H9 (cell line): ENCODE results near the gene CLK3. TPM values are rescaled to one million over a fixed set of nuclear protein-coding genes. Genes with fewer than 3 reads are reported as not detected.

Source experiments
- DNase-seq: peaks from one replicate; pipeline ENCODE4 v3.0.0-alpha.2; 2017
- H2AFZ ChIP-seq: one replicate; pipeline ENCODE4 v1.6.1; 2013; ENCODE audit warnings: mild to moderate bottlenecking, low read length, control low read depth, moderate library complexity
- H2AK5ac ChIP-seq: 2 replicates; pipeline ENCODE4 v1.6.1; 2013; ENCODE audit warnings: low read length, control low read depth, mixed read lengths; ENCODE audit not compliant: insufficient read length
- H2BK120ac ChIP-seq: one replicate; pipeline ENCODE4 v1.6.1; 2013; ENCODE audit warnings: low read depth, mild to moderate bottlenecking, low read length, control low read depth, inconsistent platforms; ENCODE audit not compliant: poor library complexity, severe bottlenecking
- H2BK12ac ChIP-seq: 2 replicates; pipeline ENCODE4 v1.6.1; 2013; ENCODE audit warnings: low read length, control low read depth, mixed read lengths, low read depth; ENCODE audit not compliant: insufficient read length
- H2BK15ac ChIP-seq: 2 replicates; pipeline ENCODE4 v1.6.1; 2013; ENCODE audit warnings: low read depth, low read length, control low read depth
- H2BK20ac ChIP-seq: one replicate; pipeline ENCODE4 v1.6.1; 2013; ENCODE audit warnings: low read depth, mild to moderate bottlenecking, low read length, control low read depth, inconsistent platforms; ENCODE audit not compliant: poor library complexity, severe bottlenecking
- H2BK5ac ChIP-seq: 2 replicates; pipeline ENCODE4 v1.6.1; 2013; ENCODE audit warnings: low read length, control low read depth, mixed read lengths; ENCODE audit not compliant: insufficient read length
- H3K14ac ChIP-seq: 2 replicates; pipeline ENCODE4 v1.6.1; 2013; ENCODE audit warnings: low read length, control low read depth; ENCODE audit not compliant: insufficient read depth
- H3K18ac ChIP-seq: 2 replicates; pipeline ENCODE4 v1.6.1; 2013; ENCODE audit warnings: low read depth, mild to moderate bottlenecking, mixed read lengths, low read length, control low read depth; ENCODE audit not compliant: insufficient read length
- H3K23ac ChIP-seq: 2 replicates; pipeline ENCODE4 v1.6.1; 2013; ENCODE audit warnings: low read length, control low read depth, mixed read lengths, low read depth; ENCODE audit not compliant: insufficient read length
- H3K23me2 ChIP-seq: 2 replicates; pipeline ENCODE4 v1.6.1; 2013; ENCODE audit warnings: low read depth, mild to moderate bottlenecking, mixed read lengths, low read length, control low read depth; ENCODE audit not compliant: insufficient read length, poor library complexity, severe bottlenecking
- H3K27ac ChIP-seq: 2 replicates; pipeline ENCODE4 v1.5.1; 2013; ENCODE audit warnings: low read length, control low read depth, mixed read lengths, low read depth; ENCODE audit not compliant: insufficient read length
- H3K27me3 ChIP-seq: 2 replicates; pipeline ENCODE4 v1.6.1; 2013; ENCODE audit warnings: low read length, control low read depth, inconsistent platforms; ENCODE audit not compliant: insufficient read depth
- H3K4ac ChIP-seq: 2 replicates; pipeline ENCODE4 v1.6.1; 2013; ENCODE audit warnings: low read depth, mild to moderate bottlenecking, control low read depth, inconsistent platforms, low read length, moderate library complexity
- H3K4me1 ChIP-seq: 2 replicates; pipeline ENCODE4 v1.6.1; 2013; ENCODE audit warnings: low read length, control low read depth, inconsistent platforms; ENCODE audit not compliant: insufficient read depth
- H3K4me2 ChIP-seq: 2 replicates; pipeline ENCODE4 v1.6.1; 2013; ENCODE audit warnings: low read length, control low read depth, mixed read lengths; ENCODE audit not compliant: insufficient read length, insufficient read depth
- H3K56ac ChIP-seq: 2 replicates; pipeline ENCODE4 v1.6.1; 2013; ENCODE audit warnings: low read depth, mild to moderate bottlenecking, mixed read lengths, low read length, control low read depth; ENCODE audit not compliant: insufficient read length
- H3K79me1 ChIP-seq: 2 replicates; pipeline ENCODE4 v1.6.1; 2013; ENCODE audit warnings: low read depth, mild to moderate bottlenecking, moderate library complexity, low read length, control low read depth, inconsistent platforms; ENCODE audit not compliant: insufficient read depth, poor library complexity, severe bottlenecking
- H3K79me2 ChIP-seq: 2 replicates; pipeline ENCODE4 v1.6.1; 2013; ENCODE audit warnings: low read length, control low read depth, inconsistent platforms; ENCODE audit not compliant: insufficient read depth
- H3K9ac ChIP-seq: 2 replicates; pipeline ENCODE4 v1.6.1; 2013; ENCODE audit warnings: low read length, control low read depth, mixed read lengths; ENCODE audit not compliant: insufficient read length; ENCODE audit errors: extremely low read depth
- H3K9me3 ChIP-seq: one replicate; pipeline ENCODE4 v1.6.1; 2013; ENCODE audit warnings: low read depth, low read length, inconsistent platforms; ENCODE audit not compliant: control insufficient read depth
- H3T11ph ChIP-seq: one replicate; pipeline ENCODE4 v1.6.1; 2013; ENCODE audit warnings: mild to moderate bottlenecking, low read length, control low read depth, inconsistent platforms
- H4K20me1 ChIP-seq: one replicate; pipeline ENCODE4 v1.6.1; 2013; ENCODE audit not compliant: control insufficient read depth, insufficient read length, insufficient read depth
- H4K5ac ChIP-seq: 2 replicates; pipeline ENCODE4 v1.6.1; 2013; ENCODE audit warnings: low read depth, mild to moderate bottlenecking, mixed read lengths, low read length, control low read depth; ENCODE audit not compliant: insufficient read length
- H4K8ac ChIP-seq: replicated peaks from 2 replicates; pipeline ENCODE4 v1.6.1; 2013; ENCODE audit warnings: low read length, control low read depth, mixed read lengths, low read depth; ENCODE audit not compliant: insufficient read length
- H4K91ac ChIP-seq: 2 replicates; pipeline ENCODE4 v1.6.1; 2013; ENCODE audit warnings: low read depth, mild to moderate bottlenecking, moderate library complexity, mixed read lengths, low read length, control low read depth; ENCODE audit not compliant: insufficient read length
- H3K27ac Mint-ChIP-seq, 3 experiments: 2 replicates in 2 of 3; 3 replicates in 1 of 3; pipeline ENCODE4 v1.8.0; 2020 to 2021; ENCODE audit warnings: mixed read lengths in 3 of 3, mild to moderate bottlenecking in 1 of 3, moderate library complexity in 1 of 3
- H3K27me3 Mint-ChIP-seq: 2 replicates; pipeline ENCODE4 v1.8.0; 2021; ENCODE audit warnings: low read depth, mild to moderate bottlenecking, moderate library complexity, mixed read lengths
- H3K36me3 Mint-ChIP-seq, 3 experiments: 2 replicates in 2 of 3; 3 replicates in 1 of 3; pipeline ENCODE4 v1.8.0; 2020 to 2021; ENCODE audit warnings: low read depth in 3 of 3, mixed read lengths in 3 of 3; ENCODE audit not compliant: insufficient read depth in 1 of 3
- H3K4me1 Mint-ChIP-seq, 2 experiments: 2 replicates each; pipeline ENCODE4 v1.8.0; 2020; ENCODE audit warnings: mixed read lengths in 2 of 2
- H3K4me3 Mint-ChIP-seq, 2 experiments: 2 replicates in 1 of 2; 3 replicates in 1 of 2; pipeline ENCODE4 v1.8.0; 2020 to 2021; ENCODE audit warnings: mild to moderate bottlenecking in 2 of 2, mixed read lengths in 2 of 2, moderate library complexity in 1 of 2
- H3K9me3 Mint-ChIP-seq, 2 experiments: 2 replicates in 1 of 2; 3 replicates in 1 of 2; pipeline ENCODE4 v1.8.0; 2020; ENCODE audit warnings: mild to moderate bottlenecking in 2 of 2, mixed read lengths in 2 of 2, moderate library complexity in 1 of 2
- WGBS: extraction: QIAGEN DNeasy Blood & Tissue Kit; methylation state at CpG from one replicate; pipeline ENCODE4 v1.1.7; 2013; ENCODE audit warnings: missing lambda C conversion rate, low lambda C conversion rate, mixed read lengths; ENCODE audit not compliant: insufficient read length; ENCODE audit errors: extremely low coverage; 5-methylcytosine and 5-hydroxymethylcytosine counted together
- total RNA-seq: library from RNA; stranded (reverse); gene quantifications from 2 replicates; pipeline ENCODE4 v1.2.1, GENCODE V29; 2021
- TF ChIP-seq, protein P1 (sequence below): fragments of 200-600 bp; sonication (generic); conservative IDR thresholded peaks from 3 replicates; pipeline ENCODE4 v1.8.0; 2021; ENCODE audit warnings: antibody characterized with exemption, mild to moderate bottlenecking

The CLK3 gene
- total RNA-seq, 1 experiment from 2014 or later = 40.8 TPM

DNA sequence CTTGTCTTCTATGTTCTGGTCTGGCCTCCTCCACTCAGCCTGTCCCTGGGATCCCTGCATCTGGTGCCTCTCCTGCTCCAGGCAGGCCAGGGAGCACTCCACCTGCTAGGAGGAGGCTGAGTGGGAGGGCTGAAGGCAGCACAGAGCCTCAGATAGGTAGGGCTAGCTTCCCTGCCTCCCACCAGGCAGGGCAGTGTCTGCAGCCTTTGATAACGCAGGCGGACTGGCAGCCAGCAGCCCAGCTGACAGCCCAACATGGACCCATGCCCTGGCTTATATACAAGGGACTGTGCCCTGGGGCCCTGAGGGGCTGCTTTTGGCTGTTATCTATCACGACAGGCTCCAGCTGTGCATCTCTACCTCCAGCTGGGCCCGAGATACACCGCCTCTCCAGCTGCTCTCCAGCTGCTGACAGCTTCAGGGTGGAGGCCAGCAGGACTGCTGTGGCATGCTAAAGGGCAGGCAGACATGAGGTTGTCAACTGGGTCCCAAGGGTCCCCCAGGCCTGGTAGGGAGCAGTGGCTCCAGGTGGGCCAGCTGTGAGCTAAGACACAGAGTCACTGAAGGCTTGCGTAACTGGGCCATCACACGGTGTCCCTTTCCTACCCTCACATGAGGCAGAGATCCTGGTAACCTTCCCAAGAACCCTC, 5.2 kb upstream of the CLK3 start:
- H3K79me2 ChIP-seq = no peaks in the 10 kb centered on the region
- WGBS = no CpG with 5 or more reads among the region's 7 CpGs
- no peak overlapping the region for H2AK5ac ChIP-seq
- H2BK120ac ChIP-seq = no peak overlapping the region
- H3K27me3 ChIP-seq = no peaks in the 10 kb centered on the region; the same call in 1 of the 2 replicates
- H2BK12ac ChIP-seq = no peak overlapping the region
- H2BK15ac ChIP-seq = no peak overlapping the region
- peaks cover 5 to 7% of the 10 kb centered on the region in 2 experiments; a peak in 1 of 4 replicates for H3K4me1 Mint-ChIP-seq
- no peak overlapping the region for H2AFZ ChIP-seq
- H4K5ac ChIP-seq = no peak overlapping the region
- H4K91ac ChIP-seq = no peak overlapping the region
- H3K18ac ChIP-seq = no peak overlapping the region
- DNase-seq = no peak
- H3K4me1 ChIP-seq = no peaks in the 10 kb centered on the region
- H2BK5ac ChIP-seq = no peak overlapping the region
- no peak overlapping the region for H3T11ph ChIP-seq
- no peak overlapping the region for H3K56ac ChIP-seq
- no peaks in the 10 kb centered on the region for H4K20me1 ChIP-seq
- no peak overlapping the region for H3K23ac ChIP-seq
- peaks cover 10% of the 10 kb centered on the region for H3K23me2 ChIP-seq
- H3K4ac ChIP-seq = no peak overlapping the region
- H3K4me3 Mint-ChIP-seq = no peak overlapping the region
- TF ChIP-seq, protein P1, sequence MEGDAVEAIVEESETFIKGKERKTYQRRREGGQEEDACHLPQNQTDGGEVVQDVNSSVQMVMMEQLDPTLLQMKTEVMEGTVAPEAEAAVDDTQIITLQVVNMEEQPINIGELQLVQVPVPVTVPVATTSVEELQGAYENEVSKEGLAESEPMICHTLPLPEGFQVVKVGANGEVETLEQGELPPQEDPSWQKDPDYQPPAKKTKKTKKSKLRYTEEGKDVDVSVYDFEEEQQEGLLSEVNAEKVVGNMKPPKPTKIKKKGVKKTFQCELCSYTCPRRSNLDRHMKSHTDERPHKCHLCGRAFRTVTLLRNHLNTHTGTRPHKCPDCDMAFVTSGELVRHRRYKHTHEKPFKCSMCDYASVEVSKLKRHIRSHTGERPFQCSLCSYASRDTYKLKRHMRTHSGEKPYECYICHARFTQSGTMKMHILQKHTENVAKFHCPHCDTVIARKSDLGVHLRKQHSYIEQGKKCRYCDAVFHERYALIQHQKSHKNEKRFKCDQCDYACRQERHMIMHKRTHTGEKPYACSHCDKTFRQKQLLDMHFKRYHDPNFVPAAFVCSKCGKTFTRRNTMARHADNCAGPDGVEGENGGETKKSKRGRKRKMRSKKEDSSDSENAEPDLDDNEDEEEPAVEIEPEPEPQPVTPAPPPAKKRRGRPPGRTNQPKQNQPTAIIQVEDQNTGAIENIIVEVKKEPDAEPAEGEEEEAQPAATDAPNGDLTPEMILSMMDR = no peak
- no peak overlapping the region for H4K8ac ChIP-seq
- H3K9me3 Mint-ChIP-seq = no peaks in the 10 kb centered on the region
- no peak overlapping the region for H3K4me2 ChIP-seq
- no peaks in the 10 kb centered on the region; a peak in 1 of 7 replicates for H3K36me3 Mint-ChIP-seq
- no peaks in the 10 kb centered on the region for H3K9me3 ChIP-seq
- no peak overlapping the region for H2BK20ac ChIP-seq
- no peak overlapping the region for H3K27ac ChIP-seq
- H3K27me3 Mint-ChIP-seq = peaks cover 38% of the 10 kb centered on the region
- H3K14ac ChIP-seq = no peak overlapping the region
- H3K27ac Mint-ChIP-seq = no peak overlapping the region
- H3K79me1 ChIP-seq = no peaks in the 10 kb centered on the region
- H3K9ac ChIP-seq = no peak overlapping the region
